GM18511 (cell line): ENCODE results near the gene MX1.

Source experiments
- ATAC-seq: cut with Tn5 transposase; IDR thresholded peaks from one replicate; pipeline ENCODE4 v1.9.1; 2021; ENCODE audit warnings: mild to moderate bottlenecking, moderate library complexity; ENCODE audit not compliant: unreplicated experiment

Gene MX1

DNA sequence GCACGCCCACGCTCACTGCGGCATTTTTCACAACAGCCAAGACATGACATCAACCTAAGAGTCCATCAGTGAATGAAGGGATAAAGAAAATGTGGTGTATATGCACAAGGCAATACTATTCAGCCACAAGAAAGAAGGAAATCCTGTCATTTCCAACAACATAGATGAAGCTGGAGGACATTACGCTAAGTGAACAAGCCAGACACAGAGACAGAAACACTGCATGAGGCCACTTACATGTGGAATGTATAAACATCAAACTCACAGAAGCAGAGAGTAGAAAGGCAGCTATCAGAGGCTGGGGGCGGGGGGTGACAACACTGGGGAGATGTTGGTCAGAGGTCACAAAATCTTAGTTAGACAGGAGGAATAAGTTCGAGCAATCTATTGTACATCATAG is 61.0 kb downstream of the MX1 start:
- no peak for ATAC-seq

DNA sequence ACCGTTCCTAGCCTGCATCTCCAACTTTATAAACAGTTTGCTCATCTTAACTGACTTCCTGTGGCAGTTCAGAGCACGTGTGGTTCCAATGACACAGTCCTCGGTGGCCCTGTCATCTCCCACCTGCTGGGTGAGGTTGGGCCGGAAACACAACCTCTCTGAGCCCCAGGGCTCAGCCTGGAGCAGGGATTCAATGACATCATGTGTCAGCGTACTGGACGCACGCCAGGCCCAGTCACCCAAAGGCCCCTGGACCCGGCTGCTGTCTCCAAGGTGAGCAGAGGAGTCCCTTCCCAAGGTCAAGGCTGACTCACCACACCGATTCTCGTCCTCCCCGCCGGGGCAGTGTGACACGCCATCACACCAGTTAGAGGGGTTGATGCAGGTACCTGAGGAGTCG is 62.0 kb downstream of the MX1 start:
- ATAC-seq = no peak

DNA sequence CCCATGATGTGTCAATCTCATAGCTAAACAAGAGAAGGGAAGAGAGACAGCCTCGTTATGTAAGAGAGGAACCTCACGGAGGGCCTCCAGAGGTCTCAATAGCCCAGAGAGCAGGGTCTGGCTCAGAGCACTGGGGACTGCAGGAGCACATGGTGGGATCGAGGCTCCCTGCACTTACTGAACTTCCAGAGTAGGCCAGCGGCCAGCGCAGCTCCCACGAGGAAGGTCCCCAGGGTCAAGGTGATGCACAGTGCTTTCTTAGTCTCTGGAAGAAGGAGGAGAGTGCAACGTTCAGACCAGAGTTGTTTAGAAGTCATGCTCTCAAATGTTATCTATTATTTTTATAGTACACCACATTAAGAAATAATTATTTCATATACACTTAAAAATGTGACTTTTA is 63.3 kb downstream of the MX1 start:
- no peak for ATAC-seq

DNA sequence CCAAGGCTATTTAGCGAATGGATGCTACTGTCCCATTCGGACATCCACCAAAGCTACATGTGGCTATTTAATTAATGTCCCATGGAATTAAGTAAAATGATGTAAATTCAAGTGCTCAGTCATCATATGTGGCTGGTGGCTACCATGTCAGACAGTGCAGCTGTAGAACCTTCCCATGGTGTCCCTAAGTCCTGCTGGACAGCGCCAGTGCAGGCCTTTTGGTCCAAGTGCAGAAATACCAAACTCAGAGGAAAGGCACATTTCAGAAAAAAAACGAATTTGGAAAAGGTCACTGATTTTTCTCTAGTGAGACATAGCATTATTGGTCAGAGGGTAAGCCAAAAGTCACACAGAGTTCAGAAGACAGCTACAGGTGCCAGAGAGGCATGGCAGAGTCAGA is 64.3 kb downstream of the MX1 start:
- ATAC-seq = no peak

DNA sequence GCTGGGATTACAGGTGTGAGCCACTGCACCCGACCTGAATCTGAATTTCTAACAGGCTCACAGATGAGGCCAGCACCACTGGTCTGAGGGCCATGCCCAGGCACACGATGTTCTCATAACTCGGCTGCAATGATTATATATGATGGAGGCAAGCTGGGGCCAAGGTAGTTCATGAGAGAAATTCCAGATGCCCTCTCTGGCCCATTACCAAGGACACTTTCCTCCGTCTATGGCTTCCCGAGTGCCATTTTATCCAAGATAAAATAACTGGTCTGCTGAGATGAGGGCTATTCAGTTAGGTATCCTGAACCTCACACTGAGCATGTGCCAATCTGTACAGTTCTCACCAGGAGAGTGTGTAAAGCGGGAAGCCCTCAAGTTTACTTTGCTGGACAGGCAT is 65.4 kb downstream of the MX1 start:
- no peak for ATAC-seq

DNA sequence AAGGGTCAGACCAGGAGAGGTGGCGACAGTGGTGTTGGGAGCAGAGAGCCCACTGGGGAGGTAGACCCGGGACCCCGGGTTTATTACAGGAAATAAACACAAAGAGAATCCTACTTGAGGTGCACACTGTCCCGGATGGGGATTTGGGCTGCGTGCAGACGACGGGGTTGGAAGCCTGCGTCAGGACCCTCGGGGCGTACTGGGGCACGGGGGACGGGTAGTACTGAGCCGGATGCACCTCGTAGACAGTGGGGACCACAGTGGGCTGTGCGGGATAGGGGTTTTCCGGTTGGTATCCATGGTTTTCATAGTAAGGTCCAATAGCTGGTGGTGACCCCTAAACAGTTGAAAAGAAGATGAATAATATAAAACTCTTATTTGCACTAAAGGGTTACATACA is 68.2 kb downstream of the MX1 start:
- ATAC-seq = no peak

DNA sequence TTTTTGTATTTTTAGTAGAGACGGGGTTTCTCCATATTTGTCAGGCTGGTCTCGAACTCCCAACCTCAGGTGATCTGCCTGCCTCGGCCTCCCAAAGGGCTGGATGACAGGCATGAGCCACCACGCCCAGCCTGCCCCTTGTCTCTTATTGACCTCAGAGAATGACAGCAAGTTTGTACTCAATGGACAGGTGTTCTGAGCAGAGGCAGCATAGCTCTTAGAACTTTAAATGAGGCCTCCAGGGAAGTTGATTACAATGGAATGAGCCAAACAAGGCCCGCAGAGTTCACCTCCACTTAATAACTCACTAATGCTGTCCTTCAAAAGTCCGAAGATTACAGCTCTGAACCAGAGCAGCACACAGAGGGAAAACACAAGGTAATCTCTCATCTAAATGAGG is 71.0 kb downstream of the MX1 start:
- no peak for ATAC-seq

DNA sequence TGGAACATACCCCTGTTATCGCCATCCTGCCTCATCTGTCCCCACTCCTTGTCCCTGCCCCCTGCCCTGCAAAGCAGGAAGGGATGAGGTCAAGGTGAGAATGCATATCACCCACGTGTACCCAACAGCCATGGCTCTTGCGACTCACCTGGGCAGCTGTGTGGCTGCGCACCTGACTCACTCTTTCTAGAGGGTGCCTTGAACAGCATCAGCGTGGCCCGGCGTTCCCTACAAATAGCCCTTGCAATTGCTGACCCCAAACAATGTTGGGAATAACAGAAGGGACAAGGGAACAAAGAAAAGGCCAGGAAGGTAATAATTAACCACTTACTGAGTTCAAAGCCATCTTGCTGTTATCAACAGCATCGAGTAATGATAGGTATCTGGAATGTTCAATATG is 71.7 kb downstream of the MX1 start:
- ATAC-seq = no peak

DNA sequence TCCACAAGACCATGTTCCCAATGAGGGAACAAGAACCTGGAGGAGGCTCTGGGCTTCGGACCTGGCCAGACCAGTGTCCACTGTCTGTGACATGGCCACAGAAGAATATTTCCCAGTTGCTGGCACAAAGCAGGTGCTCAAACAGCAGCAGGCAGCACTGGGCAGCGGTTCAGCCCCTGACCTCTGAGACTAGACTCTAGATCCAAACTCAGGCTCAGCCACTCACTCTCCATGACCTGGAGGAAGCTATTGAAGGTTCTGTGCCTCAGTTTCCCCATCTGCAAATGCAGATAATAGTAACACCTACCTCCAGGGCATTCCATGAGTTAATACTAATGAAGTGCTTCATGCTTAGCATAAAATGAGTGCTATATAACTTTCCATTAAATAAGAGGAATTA is 73.9 kb downstream of the MX1 start:
- no peak for ATAC-seq

DNA sequence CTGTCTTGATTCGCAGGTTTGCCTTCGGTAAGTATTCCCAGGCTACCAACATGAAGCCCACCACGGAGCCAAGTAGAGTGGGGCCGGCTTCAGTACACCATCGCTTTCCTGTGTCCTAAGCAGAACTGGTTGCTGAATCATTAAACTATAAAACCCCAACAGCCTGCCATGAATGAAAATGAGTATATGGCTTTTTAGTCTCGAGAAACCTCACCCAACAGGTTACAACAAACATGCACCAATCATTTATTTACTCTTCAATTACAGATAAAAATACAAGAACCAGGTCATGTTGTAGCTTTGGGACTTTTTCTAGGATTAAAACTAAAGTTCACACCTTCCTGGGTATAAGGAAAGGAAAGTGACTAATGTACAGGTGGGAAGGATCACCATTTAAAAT is 74.3 kb downstream of the MX1 start:
- ATAC-seq = no peak

DNA sequence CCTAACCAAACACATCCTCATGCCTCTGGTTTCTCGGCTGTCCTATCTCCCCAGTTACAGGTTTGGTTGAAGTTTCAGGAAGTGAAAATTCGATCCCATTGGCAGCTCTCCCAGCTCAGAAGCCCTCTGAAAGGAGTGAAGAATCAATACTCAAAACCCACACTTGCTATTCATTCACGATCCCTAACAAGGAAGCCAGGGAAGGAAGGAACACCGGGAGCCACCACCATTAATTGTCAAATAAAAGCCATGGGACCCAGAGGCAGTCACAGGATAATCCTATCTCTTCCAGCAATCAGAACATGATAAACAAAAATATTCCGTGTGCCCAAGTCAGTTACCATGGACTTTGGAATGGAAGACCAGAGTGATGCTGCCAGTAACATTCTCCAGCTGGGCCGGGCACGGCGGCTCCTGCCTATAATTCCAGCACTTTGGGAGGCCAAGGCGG is 74.9 kb downstream of the MX1 start:
- ATAC-seq = no peak

DNA sequence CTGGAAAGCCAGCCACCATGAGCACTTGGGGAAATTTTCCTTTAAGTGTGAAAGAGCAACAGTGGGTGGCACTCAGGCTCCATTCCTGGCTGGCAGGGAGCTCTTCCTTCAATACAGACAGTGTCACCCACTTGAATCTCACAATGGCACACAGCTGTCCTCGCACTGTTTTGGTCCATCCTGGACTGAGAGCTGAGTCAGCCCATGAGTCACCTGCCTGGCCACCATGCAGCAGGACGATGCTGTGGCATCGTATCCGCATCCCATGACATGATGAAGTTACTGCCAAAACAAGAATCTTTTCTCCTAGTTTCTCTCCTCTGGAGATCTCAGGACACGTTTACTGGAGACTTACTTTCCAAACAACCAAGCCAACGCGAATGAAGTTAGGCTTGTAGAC is 75.9 kb downstream of the MX1 start:
- ATAC-seq = no peak

DNA sequence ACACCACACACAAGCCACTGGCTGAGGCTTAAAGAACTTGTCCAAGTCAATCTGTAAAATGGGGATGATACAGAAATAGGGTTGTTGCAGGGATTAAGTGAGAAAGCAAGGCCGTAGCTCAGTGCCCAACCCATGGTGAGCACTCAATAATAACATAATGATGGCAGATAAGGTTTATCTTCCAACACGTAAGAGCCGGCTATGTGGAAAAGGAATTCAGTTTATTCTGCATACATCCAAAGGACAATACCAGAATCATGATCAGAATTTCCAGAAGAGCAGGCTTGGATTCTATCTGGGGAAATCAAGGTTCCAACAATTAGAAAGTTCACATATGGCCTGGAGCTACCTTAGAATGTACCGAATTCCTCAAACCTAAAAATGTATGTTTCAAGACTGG is 77.3 kb downstream of the MX1 start:
- ATAC-seq = no peak

DNA sequence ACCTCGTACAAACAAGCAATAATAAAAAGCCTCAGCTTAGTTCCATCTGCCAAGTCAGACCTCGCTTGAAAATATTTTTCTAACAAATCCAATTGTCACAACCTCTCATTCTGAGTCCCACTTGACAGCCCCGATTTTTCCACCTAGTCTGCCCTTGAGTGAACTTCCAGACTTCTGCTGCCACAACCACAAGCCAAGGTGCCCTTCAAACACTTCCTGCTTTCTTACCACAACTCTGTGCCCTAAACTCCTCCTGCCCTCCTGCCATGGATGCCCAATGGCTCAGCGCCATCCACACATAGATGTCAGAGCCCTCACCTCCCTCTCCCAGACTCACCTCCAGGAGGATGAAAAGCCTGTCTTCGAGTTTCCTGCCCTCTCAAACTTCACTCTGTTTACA is 78.0 kb downstream of the MX1 start:
- ATAC-seq = no peak

DNA sequence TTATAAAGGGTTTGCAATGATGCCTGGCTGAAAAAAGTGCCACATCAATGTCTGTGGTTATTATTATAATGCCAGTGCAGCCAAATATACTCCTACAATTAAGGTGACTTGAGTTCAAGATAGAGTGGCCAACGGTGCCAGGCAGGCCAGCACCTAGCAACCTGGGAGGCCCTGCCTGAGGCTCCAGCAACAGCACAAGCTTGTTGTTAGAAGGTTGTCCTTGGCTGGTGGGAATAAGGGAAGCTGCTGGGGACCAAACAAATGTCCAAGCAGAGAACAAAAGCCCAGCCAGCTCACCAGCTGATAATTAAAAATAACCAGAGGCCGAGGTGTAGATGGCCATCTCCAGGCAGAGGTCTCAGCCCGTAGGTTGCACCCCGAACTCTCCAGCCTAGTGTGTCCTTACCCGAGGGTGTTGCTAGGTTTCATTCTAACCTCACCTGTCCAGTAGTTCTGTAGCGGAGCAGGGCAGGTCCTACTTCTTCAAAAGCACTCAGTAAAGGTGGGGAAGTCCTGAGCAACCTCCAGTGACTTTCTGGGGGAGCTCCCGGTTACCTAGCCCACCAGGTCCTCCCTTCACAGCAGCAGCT is 80.1 kb downstream of the MX1 start:
- ATAC-seq = no peak

DNA sequence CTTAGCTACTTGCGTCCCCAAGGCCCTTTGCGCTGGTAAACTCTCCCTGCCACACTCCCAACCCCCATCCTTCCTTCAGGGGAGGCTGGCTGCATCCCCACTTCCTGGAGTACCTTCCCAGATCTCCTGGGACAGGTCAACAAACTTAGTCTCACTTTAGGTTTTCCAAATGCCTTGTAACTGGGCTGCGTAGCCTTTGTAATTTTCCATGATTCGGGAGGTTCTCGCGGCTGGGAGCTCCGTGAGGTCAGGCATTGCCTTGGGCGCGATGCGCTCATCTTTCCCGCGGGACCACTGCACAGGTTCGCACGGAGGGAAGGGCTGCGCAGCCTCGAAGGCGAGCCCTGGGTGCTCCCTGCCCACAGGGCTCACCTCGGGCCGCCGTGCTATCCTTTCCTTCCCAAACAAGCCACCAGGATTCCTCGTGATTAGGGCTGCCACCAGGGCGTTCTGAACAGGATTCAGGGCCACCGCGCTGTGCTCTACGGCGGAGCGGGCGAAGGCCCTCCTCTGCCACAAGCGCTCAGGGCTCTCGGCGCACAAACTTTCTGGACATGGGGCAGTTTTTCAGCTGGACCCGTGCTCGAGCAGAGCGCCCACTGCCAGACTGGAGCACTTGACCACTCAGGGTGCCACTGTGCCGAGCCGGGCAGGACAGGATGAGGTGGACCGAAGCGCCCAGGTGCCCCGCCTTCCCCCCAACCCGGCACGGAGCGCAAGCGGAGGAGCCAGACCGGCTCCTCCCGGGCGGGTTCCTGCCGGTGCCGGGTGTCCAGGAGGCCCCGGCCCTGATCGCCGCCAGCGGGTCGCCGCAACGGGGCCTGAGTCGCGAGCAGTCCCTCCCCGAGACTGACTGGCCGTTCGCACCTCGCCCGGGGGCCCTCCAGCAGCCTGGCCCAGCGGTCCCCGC is 80.8 kb downstream of the MX1 start:
- ATAC-seq = no peak

DNA sequence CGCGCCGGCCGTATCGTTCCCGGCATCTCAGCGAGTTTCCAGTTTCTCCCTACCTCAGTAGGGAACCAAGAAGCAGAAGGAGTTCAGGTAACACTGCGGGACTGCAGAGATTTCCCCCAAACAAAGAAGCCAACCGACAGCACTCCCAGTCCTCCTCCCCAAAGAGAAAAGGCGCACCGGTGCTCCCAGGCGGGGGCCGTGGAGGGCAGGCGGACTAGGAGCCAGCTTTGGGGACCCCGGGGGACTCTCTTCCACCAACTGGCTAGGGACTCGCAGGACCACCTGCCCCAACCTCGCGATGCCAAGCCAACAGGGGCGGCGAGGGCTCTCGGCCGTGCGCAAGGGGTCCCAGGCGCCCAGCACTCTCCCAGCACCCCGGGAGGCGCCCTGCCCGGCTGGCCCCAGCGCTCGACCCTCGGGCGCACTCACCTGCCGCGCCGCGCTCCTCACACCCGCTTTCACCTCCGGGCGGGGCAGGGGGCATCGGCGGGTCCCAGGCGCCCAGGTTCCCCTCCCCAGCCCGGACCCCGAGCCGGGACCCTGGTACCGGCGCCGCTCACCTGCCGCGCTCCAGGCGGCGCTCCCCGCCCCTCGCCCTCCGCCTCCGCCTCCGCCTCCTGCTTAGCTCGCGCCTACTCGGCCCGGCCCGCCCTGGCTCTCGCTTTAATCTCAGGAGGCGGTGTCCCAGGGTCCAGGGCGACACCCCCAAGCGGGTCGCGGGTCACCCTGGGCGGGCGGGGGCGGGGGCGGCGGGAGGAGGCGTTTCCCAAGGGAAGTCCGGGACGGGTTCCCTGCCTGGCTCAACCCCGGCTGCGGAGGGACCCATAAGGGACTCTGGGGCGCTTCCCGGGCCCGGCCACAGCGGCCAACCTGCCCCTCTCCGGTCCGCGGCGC is 81.7 kb downstream of the MX1 start, which contains the start of gene TMPRSS2:
TSS of gene TMPRSS2 (minus strand) at position 638 of the 894 bp plus-strand sequence. CDS start 10,025 bp downstream, outside the sequence.
- no peak for ATAC-seq

DNA sequence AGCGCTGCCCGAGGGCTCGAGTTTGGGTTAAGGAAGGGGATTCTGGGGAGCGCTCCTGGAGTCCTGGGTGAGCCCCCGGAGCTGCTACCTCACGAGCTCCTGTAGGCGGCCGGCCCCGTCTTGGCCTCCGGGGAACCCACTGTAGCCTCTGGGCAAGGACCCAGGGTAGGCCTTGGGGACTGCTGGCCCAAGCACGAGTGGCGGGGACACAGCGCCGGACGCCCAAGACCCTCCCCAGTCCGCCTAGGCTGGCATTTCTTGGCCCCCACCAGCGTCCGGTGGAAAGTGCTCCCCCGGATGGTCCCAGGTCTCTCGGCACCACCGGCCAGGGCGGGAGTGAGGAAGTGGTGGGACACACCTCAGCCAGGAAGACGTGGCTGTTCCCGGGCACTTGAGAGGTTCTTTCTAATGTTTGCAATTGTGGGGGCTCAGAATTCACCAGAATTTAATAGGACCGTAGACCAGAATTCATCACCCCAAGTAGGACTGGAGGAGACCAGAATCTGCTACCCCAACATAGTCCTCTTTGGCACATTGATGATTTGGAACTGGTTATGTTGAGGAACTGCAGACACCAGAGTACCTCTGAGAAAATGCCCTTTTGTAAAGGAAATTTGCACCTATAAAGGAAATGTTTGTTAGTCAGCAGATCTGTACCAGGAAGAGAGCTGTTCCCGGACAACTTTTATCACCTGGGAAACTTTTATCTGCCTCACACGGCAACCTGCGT is 82.5 kb downstream of the MX1 start:
- ATAC-seq = no peak
